ENCODE results near the gene OR2G2.

OR2G2 gene, protein sequence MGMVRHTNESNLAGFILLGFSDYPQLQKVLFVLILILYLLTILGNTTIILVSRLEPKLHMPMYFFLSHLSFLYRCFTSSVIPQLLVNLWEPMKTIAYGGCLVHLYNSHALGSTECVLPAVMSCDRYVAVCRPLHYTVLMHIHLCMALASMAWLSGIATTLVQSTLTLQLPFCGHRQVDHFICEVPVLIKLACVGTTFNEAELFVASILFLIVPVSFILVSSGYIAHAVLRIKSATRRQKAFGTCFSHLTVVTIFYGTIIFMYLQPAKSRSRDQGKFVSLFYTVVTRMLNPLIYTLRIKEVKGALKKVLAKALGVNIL

DNA sequence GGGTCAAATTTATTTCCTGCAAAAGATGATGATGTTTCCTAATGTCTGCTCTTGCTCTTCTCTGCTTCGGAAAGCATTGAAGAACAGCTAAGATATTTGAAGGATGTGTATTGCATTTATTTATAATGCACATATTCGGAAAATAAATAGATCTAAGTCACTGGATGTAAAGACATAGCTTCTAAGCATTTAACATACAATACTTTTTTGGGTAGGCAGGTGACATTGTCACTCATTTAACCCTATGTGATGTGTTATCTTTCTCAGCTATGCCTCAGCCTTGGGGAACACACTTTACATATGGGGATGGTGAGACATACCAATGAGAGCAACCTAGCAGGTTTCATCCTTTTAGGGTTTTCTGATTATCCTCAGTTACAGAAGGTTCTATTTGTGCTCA is at the start of gene OR2G2:
Gene OR2G2, plus strand, starts transcription at position 301 of the 400 bp plus-strand sequence. Its CDS starts 0 bp downstream, at position 301.
- Mint-ChIP-seq H3K4me1 (ENCODE audit: low read depth) (no peaks in the 10 kb centered on the region), H3K9me3 (no peaks in the 10 kb centered on the region), H3K36me3 (ENCODE audit: low read depth) (no peaks in the 10 kb centered on the region), H3K27me3 (ENCODE audit: low read depth) (no peaks in the 10 kb centered on the region), H3K27ac (no peak within 1 kb of the TSS), H3K4me3 (no peak within 1 kb of the TSS)

- Mint-ChIP-seq H3K27me3 (ENCODE audit: low read depth) (no peaks in the 10 kb centered on the region), H3K27ac (no peak overlapping the region), H3K36me3 (ENCODE audit: low read depth) (no peaks in the 10 kb centered on the region), H3K4me3 (no peak overlapping the region), H3K9me3 (no peaks in the 10 kb centered on the region), H3K4me1 (ENCODE audit: low read depth) (peaks cover 3% of the 10 kb centered on the region)
These were observed 49.6 kb upstream of the OR2G2 start for GRCh38 chr1:247538561-247538960.

DNA sequence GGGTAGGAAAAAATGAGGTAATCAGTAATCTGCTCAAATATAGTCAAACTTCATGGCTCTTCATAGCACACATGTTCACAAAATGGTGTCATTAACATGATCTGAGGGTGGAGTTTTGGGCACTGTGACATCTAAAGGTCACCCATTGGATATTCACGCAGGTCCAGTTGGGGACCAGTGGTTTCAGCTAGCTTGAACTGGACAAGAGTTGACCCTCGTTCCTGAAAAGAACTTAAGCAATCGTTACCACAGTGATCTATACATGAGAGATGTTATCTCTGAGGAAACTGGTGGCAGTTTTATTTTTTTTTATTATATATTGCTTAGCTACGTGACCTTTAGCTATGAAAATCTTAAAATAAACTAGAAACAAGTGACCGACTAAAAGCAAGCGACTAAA is 48.9 kb upstream of the OR2G2 start:
- Mint-ChIP-seq H3K27ac (no peak overlapping the region), H3K4me1 (ENCODE audit: low read depth) (peaks cover 3% of the 10 kb centered on the region), H3K36me3 (ENCODE audit: low read depth) (no peaks in the 10 kb centered on the region), H3K9me3 (no peaks in the 10 kb centered on the region), H3K27me3 (ENCODE audit: low read depth) (no peaks in the 10 kb centered on the region), H3K4me3 (no peak overlapping the region)

DNA sequence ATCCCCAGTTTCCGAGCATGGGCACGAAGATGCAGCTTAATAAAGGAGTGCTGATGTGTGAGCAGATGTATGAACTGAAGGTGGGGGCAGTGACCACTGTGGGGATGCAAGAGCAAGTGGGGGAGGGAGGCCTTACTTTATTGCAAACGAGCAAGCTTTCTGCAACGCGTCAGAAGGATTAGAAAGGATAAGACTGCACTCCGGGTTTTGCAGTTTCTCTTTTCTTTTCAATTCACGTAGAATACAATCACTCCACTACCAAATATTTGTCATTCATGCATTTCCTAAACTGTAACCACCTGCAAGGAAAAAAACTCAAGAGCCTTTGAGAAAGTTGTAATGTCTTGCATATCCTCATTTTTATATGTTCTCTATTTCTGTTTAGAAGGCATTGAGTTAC is 47.6 kb upstream of the OR2G2 start:
- H3K36me3 Mint-ChIP-seq (ENCODE audit: low read depth) = no peaks in the 10 kb centered on the region
- peaks cover 3% of the 10 kb centered on the region for H3K4me1 Mint-ChIP-seq (ENCODE audit: low read depth)
- no peaks in the 10 kb centered on the region for H3K9me3 Mint-ChIP-seq
- H3K4me3 Mint-ChIP-seq = no peak overlapping the region
- no peak overlapping the region for H3K27ac Mint-ChIP-seq
- no peaks in the 10 kb centered on the region for H3K27me3 Mint-ChIP-seq (ENCODE audit: low read depth)

GRCh38 chr1:247542811-247543210 is 45.3 kb upstream of the OR2G2 start:
- Mint-ChIP-seq H3K27ac (no peak overlapping the region), H3K9me3 (no peaks in the 10 kb centered on the region), H3K4me3 (no peak overlapping the region), H3K36me3 (ENCODE audit: low read depth) (no peaks in the 10 kb centered on the region), H3K27me3 (ENCODE audit: low read depth) (no peaks in the 10 kb centered on the region), H3K4me1 (ENCODE audit: low read depth) (peaks cover 3% of the 10 kb centered on the region)

GRCh38 chr1:247548092-247548491 is 40.1 kb upstream of the OR2G2 start:
- Mint-ChIP-seq H3K27ac (no peak overlapping the region), H3K9me3 (no peaks in the 10 kb centered on the region), H3K36me3 (ENCODE audit: low read depth) (no peaks in the 10 kb centered on the region), H3K4me1 (ENCODE audit: low read depth) (peaks cover 4% of the 10 kb centered on the region), H3K4me3 (no peak overlapping the region), H3K27me3 (ENCODE audit: low read depth) (peaks cover 5% of the 10 kb centered on the region)

DNA sequence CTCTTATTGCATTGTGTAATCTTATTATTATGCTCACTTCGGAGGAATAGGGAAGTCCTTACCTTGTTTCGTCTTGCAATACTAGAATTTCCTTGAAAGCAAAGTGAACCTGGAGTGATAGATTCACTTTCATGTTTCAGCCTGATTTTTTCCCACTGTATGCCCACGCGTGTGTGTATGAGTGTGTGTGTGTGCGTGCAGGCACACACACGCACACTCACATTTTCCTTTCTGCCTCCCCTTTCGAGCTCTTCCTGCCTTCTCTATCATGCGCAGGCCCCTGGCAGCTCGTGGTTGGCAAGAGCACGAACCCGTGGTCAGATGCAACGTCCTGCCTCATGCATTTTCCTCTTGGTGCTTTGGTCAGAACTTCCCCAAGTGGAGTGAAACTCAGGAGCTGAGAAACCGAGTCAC is 39.4 kb upstream of the OR2G2 start, which contains the start of gene GCSAML:
Gene GCSAML, plus strand, starts transcription at position 366 of the 414 bp plus-strand sequence. CDS start 58 bp downstream, outside the sequence.
- Mint-ChIP-seq H3K27me3 (ENCODE audit: low read depth) (peaks cover 5% of the 10 kb centered on the region), H3K9me3 (no peaks in the 10 kb centered on the region), H3K36me3 (ENCODE audit: low read depth) (no peaks in the 10 kb centered on the region), H3K4me3 (no peak within 1 kb of the TSS), H3K27ac (no peak within 1 kb of the TSS), H3K4me1 (ENCODE audit: low read depth) (peaks cover 4% of the 10 kb centered on the region)

- Mint-ChIP-seq H3K4me1 (ENCODE audit: low read depth) (peaks cover 4% of the 10 kb centered on the region), H3K4me3 (no peak overlapping the region), H3K27ac (no peak overlapping the region), H3K27me3 (ENCODE audit: low read depth) (peaks cover 5% of the 10 kb centered on the region), H3K36me3 (ENCODE audit: low read depth) (no peaks in the 10 kb centered on the region), H3K9me3 (no peaks in the 10 kb centered on the region)
These were observed 36.4 kb upstream of the OR2G2 start for GRCh38 chr1:247551721-247552120.

DNA sequence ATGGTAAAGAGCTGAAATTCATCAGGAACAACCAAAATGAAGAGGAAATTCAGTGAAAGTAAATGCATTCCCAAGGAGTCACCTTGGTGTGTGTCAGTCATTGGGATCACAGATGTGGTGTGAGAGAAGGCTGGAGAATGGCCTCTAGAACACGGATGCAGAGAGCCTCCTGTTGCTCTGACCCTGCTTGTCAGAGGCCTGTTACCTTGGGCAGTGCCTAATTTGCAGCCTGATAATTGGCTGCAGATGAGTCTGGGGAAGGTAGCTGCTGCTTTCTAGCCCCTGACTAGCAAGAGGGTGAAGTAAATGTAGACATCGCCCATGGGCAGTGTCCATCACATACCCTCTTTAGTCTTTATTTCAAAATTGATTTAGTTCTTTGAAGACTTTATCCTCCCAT is 35.9 kb upstream of the OR2G2 start:
- Mint-ChIP-seq H3K27me3 (ENCODE audit: low read depth) (peaks cover 5% of the 10 kb centered on the region), H3K27ac (no peak overlapping the region), H3K9me3 (no peaks in the 10 kb centered on the region), H3K4me3 (no peak overlapping the region), H3K4me1 (ENCODE audit: low read depth) (peaks cover 4% of the 10 kb centered on the region), H3K36me3 (ENCODE audit: low read depth) (no peaks in the 10 kb centered on the region)

DNA sequence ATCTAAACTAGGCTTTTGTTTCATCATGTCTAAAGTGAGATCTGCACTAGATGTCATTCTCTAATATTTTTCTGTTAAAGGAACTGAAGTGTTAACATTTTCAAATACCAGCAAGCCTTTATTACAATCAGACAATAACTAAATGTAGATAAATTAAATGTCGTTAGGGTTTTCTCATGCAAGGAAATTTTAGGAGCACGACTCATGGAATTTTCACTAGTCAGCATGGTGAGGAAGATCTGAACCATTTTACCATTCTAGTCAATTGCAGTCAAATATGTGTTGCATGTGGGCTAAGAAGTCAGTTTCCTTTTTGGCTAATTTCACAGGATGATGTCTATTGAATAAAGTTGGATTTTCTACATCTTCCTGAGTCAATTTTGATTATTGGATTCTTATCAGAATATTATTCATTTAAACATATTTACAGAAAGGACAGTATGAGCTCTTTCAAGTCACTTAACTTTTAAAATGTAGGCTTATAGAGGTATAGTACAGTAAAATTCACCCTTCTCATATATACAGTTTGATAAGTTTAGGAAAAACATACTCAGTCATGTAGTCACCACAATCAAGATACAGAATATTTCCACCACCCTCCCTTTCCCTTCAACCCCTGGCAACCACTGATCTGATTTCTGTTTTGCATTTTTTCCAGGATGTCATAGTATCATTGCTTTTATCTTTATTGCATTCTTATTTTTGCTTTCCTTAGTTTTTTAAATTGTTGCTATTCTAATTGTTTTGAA is 30.1 kb upstream of the OR2G2 start:
- Mint-ChIP-seq H3K27me3 (ENCODE audit: low read depth) (no peaks in the 10 kb centered on the region), H3K9me3 (no peaks in the 10 kb centered on the region), H3K4me3 (no peak overlapping the region), H3K36me3 (ENCODE audit: low read depth) (no peaks in the 10 kb centered on the region), H3K4me1 (ENCODE audit: low read depth) (no peaks in the 10 kb centered on the region), H3K27ac (no peak overlapping the region)

DNA sequence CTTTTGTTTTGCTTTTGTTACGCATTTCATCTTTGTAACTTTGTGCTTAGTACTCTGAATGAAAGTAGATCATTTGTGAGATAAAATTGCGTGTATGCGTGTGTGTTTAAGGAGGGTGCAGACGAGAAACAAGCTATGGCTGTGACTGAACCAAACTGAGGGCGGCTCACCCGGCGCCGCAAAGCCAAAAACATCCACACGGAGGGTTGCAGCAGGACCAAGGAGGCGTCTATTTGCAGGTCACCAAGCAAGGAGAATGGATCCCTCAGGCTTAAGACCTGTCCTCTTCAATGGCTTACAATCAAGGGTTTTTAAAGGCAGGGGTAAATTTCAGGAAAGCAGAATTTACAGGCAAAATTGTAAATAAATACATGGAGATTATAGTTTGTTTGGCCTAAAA is 26.4 kb upstream of the OR2G2 start:
- H3K27me3 Mint-ChIP-seq (ENCODE audit: low read depth) = no peaks in the 10 kb centered on the region
- H3K36me3 Mint-ChIP-seq (ENCODE audit: low read depth) = no peaks in the 10 kb centered on the region
- no peaks in the 10 kb centered on the region for H3K9me3 Mint-ChIP-seq
- H3K4me1 Mint-ChIP-seq (ENCODE audit: low read depth) = no peaks in the 10 kb centered on the region
- H3K27ac Mint-ChIP-seq = no peak overlapping the region
- H3K4me3 Mint-ChIP-seq = no peak overlapping the region

DNA sequence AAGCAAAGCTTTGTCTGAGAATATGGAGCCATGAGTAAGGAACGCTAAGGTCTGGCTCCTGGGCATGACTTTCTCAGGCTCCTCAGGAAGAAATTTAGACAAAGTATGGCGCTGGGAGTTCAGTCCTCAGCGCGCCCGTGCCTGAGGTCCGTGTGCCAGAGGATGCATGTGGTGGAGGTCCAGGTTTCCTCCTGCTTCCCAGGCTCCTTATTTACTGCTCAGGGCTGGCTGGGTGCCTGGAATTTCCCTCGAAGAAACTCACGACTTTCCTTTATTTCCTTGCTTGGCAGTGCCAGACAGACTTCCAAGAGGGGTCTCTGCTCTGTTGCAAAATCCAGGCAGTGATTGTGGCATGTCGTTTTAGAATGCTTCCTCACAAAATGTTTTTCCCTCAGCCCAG is 26.0 kb upstream of the OR2G2 start:
- no peaks in the 10 kb centered on the region for H3K9me3 Mint-ChIP-seq
- no peak overlapping the region for H3K27ac Mint-ChIP-seq
- no peaks in the 10 kb centered on the region for H3K27me3 Mint-ChIP-seq (ENCODE audit: low read depth)
- H3K4me1 Mint-ChIP-seq (ENCODE audit: low read depth) = no peaks in the 10 kb centered on the region
- H3K4me3 Mint-ChIP-seq = no peak overlapping the region
- H3K36me3 Mint-ChIP-seq (ENCODE audit: low read depth) = no peaks in the 10 kb centered on the region

DNA sequence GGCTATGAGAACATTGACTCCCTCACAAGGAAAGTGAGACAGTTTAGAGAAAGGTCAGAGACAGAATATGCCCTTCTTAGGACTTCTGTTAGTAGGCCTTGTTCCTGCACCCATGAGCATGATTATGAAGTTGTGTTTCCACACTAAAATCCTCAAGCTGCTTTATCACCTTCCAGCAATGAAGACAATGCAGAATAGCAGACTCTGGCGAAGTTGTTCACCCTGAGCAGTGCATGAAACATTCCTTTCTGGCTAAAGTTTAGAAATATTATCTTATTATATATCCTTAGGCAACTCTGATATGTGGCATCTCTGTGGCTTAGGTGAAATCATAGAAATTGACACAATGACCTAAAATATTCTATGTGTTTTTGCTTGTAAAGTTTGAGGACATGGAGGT is 13.9 kb upstream of the OR2G2 start:
- no peaks in the 10 kb centered on the region for H3K36me3 Mint-ChIP-seq (ENCODE audit: low read depth)
- no peaks in the 10 kb centered on the region for H3K4me1 Mint-ChIP-seq (ENCODE audit: low read depth)
- no peak overlapping the region for H3K27ac Mint-ChIP-seq
- peaks cover 13% of the 10 kb centered on the region for H3K9me3 Mint-ChIP-seq
- H3K4me3 Mint-ChIP-seq = no peak overlapping the region
- H3K27me3 Mint-ChIP-seq (ENCODE audit: low read depth) = no peaks in the 10 kb centered on the region

DNA sequence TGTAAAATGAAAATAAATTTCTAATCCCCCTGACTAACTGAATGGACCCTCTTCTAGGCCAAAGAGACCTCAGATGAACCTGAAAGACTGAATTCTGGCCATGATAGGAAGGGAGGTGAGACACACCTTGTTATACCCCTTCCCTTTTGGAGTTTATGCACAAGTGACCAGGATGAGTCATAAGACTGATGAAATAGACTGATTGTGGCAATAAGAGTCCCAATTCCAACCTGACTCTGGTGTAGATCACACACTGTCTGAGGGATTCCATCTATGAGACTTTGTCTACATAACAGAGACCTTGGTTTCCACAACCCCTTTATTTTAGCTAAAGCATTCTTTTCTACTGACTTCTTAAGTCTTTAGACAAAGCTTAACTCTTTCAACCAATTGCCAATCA is 13.5 kb upstream of the OR2G2 start:
- Mint-ChIP-seq H3K4me1 (ENCODE audit: low read depth) (no peaks in the 10 kb centered on the region), H3K27ac (no peak overlapping the region), H3K27me3 (ENCODE audit: low read depth) (no peaks in the 10 kb centered on the region), H3K9me3 (peaks cover 12% of the 10 kb centered on the region), H3K4me3 (no peak overlapping the region), H3K36me3 (ENCODE audit: low read depth) (no peaks in the 10 kb centered on the region)

GRCh38 chr1:247576514-247576913 is 11.6 kb upstream of the OR2G2 start:
- H3K4me3 Mint-ChIP-seq = no peak overlapping the region
- H3K36me3 Mint-ChIP-seq (ENCODE audit: low read depth) = no peaks in the 10 kb centered on the region
- no peaks in the 10 kb centered on the region for H3K9me3 Mint-ChIP-seq
- no peaks in the 10 kb centered on the region for H3K4me1 Mint-ChIP-seq (ENCODE audit: low read depth)
- no peaks in the 10 kb centered on the region for H3K27me3 Mint-ChIP-seq (ENCODE audit: low read depth)
- no peak overlapping the region for H3K27ac Mint-ChIP-seq
